ENCODE data around the gene GPSM1. TPM values are rescaled to one million over a fixed set of nuclear protein-coding genes. Genes with fewer than 3 reads are reported as not detected.

Gene GPSM1
- total RNA-seq, 4 donors from 2014 or later, result 0.98 to 1.7 (median 1.2) TPM; not detected in 1

- intact Hi-C loops (cut with DNase I; ENCODE audit: low total_unique reads), result no loop called here
- TF ChIP-seq POLR2A (IDR thresholded peaks at IDR 0.05), result no peak
- TF ChIP-seq, protein P1, sequence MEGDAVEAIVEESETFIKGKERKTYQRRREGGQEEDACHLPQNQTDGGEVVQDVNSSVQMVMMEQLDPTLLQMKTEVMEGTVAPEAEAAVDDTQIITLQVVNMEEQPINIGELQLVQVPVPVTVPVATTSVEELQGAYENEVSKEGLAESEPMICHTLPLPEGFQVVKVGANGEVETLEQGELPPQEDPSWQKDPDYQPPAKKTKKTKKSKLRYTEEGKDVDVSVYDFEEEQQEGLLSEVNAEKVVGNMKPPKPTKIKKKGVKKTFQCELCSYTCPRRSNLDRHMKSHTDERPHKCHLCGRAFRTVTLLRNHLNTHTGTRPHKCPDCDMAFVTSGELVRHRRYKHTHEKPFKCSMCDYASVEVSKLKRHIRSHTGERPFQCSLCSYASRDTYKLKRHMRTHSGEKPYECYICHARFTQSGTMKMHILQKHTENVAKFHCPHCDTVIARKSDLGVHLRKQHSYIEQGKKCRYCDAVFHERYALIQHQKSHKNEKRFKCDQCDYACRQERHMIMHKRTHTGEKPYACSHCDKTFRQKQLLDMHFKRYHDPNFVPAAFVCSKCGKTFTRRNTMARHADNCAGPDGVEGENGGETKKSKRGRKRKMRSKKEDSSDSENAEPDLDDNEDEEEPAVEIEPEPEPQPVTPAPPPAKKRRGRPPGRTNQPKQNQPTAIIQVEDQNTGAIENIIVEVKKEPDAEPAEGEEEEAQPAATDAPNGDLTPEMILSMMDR (IDR thresholded peaks at IDR 0.05 in 4 of 5, conservative IDR thresholded peaks at IDR 0.05 in 1 of 5), result no peak
- Histone ChIP-seq H3K4me3 (no peak overlapping the region), H3K27me3 (peaks cover 0 to 13% (median 5%) of the 10 kb centered on the region in 3 donors), H3K36me3 (no peaks in the 10 kb centered on the region), H3K9me3 (no peaks in the 10 kb centered on the region), H3K4me1 (peaks cover 0 to 5% of the 10 kb centered on the region in 2 donors), H3K27ac (no peak overlapping the region)
- in situ Hi-C loops (cut with MboI; ENCODE audit: low sequenced_read_pairs in 4 of 4), result no loop called here
- no peak for DNase-seq
- no peak for ATAC-seq
Observed at GRCh38 chr9:136337416-136338395, 10.4 kb downstream of the GPSM1 start.

DNA sequence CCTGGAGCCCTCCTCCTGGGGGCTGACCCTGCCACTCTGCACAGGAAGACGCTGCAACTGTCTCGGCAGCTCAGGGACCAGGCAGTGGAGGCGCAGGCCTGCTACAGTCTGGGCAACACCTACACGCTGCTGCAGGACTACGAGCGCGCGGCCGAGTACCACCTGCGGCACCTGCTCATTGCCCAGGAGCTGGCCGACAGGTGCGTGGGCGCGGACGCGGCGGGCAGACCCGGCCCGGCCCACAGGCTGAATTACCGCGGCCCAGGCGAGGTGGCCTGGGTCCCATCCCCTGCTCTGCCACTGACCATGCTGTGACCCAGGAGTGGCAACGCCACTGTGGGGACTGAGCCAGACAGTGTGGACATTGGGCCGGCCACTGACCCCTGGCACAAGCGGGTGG lies 11.2 kb downstream of the GPSM1 start:
- H3K36me3 ChIP-seq, result no peaks in the 10 kb centered on the region
- H3K27ac ChIP-seq, result no peak overlapping the region
- H3K9me3 ChIP-seq, result no peaks in the 10 kb centered on the region
- peaks cover 0 to 20% (median 13%) of the 10 kb centered on the region in 3 donors for H3K27me3 ChIP-seq
- no peak for ATAC-seq
- H3K4me3 ChIP-seq, result no peak overlapping the region
- intact Hi-C loops (cut with DNase I; ENCODE audit: low total_unique reads), result no loop called here
- in situ Hi-C loops (cut with MboI; ENCODE audit: low sequenced_read_pairs in 4 of 4), result no loop called here
- peaks cover 0 to 5% of the 10 kb centered on the region in 2 donors for H3K4me1 ChIP-seq
- no peak for DNase-seq
- TF ChIP-seq, protein P1 (IDR thresholded peaks at IDR 0.05 in 4 of 5, conservative IDR thresholded peaks at IDR 0.05 in 1 of 5), result no peak

GRCh38 chr9:136339173-136339957 lies 12.0 kb downstream of the GPSM1 start:
- H3K4me3 ChIP-seq, result no peak overlapping the region
- H3K27me3 ChIP-seq, result peaks cover 2 to 20% (median 13%) of the 10 kb centered on the region in 3 donors
- TF ChIP-seq, protein P1 (IDR thresholded peaks at IDR 0.05 in 4 of 5, conservative IDR thresholded peaks at IDR 0.05 in 1 of 5), result peak; percentile 43 to 89 (median 77)
- no peak for TF ChIP-seq POLR2A (IDR thresholded peaks at IDR 0.05)
- ATAC-seq (peak; percentile 66 to 80), DNase-seq (peak in 1 of 2 donors; percentile 37)
- in situ Hi-C loops (cut with MboI; ENCODE audit: low sequenced_read_pairs in 4 of 4) (no loop called here), intact Hi-C loops (cut with DNase I; ENCODE audit: low total_unique reads) (loop anchor here (1.0 kb wide), 1 partner anchor 24 kb away; the partner anchor contains the start of gene DNLZ)
- no peaks in the 10 kb centered on the region for H3K36me3 ChIP-seq
- H3K9me3 ChIP-seq, result no peaks in the 10 kb centered on the region
- no peak overlapping the region for H3K27ac ChIP-seq
- peaks cover 0 to 5% of the 10 kb centered on the region in 2 donors for H3K4me1 ChIP-seq

DNA sequence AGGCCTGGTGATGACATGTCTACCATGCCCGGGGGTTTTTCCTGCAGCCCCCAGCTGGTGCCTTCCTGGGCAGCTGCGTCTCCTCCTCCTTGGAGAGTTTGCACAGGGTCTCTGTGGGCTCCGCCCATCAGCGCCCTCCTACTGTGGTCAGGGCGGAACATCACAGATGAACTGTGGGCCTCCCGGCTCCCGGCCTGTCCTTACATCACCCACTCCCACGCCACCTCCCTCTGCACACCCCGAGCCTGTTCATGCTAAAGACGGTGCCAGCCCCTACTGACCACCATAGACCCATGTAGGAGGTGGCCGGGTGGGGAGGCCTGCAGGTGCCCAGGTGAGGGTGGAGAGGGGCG lies 12.6 kb downstream of the GPSM1 start:
- Histone ChIP-seq H3K4me1 (peaks cover 0 to 5% of the 10 kb centered on the region in 2 donors), H3K27ac (no peak overlapping the region), H3K36me3 (no peaks in the 10 kb centered on the region), H3K4me3 (no peak overlapping the region), H3K9me3 (no peaks in the 10 kb centered on the region), H3K27me3 (peaks cover 2 to 20% (median 15%) of the 10 kb centered on the region in 3 donors)
- ATAC-seq (no peak), DNase-seq (no peak)
- intact Hi-C loops (cut with DNase I; ENCODE audit: low total_unique reads), result loop anchor here (1.0 kb wide), 1 partner anchor 23 kb away; the partner anchor contains the start of gene DNLZ
- TF ChIP-seq, protein P1 (IDR thresholded peaks at IDR 0.05 in 4 of 5, conservative IDR thresholded peaks at IDR 0.05 in 1 of 5), result no peak
- no peak for TF ChIP-seq POLR2A (IDR thresholded peaks at IDR 0.05)
- in situ Hi-C loops (cut with MboI; ENCODE audit: low sequenced_read_pairs in 4 of 4), result no loop called here
